Erythroblast (primary cell): Measurements from ENCODE around the gene MACROD2.

Source experiments
- GATA1 ChIP-seq: IDR thresholded peaks from 2 replicates; pipeline ENCODE4 v1.6.1; 2011; ENCODE audit warnings: low read depth, mild to moderate bottlenecking, control low read depth, low read length, moderate library complexity
- POLR2A ChIP-seq: IDR thresholded peaks from 2 replicates; pipeline ENCODE4 v1.6.1; 2011; ENCODE audit warnings: mild to moderate bottlenecking, low read length

- TF ChIP-seq POLR2A (no peak), GATA1 (no peak)
Measured at GRCh38 chr20:15204234-15204633, 1208.9 kb downstream of the MACROD2 start.
